ENCODE data around the gene FKBP11. TPM values are rescaled to one million over a fixed set of nuclear protein-coding genes. Genes with fewer than 3 reads are reported as not detected.
"Not testable (repeated sequence)": the region's sequence is repeated elsewhere in the genome, so short reads cannot be mapped to it uniquely, and the experiment has no call there.

Gene FKBP11
- total RNA-seq, 2 experiments from 2014 or later: 82.3 to 85.9 TPM

- Histone ChIP-seq H3K27me3 (ENCODE audit: control insufficient read depth in 1 of 2, insufficient read depth in 2 of 2, low read length in 2 of 2) (peaks cover 10 to 13% of the 10 kb centered on the region in 2 experiments), H3K4me1 (ENCODE audit: insufficient read depth, low read length) (no peaks in the 10 kb centered on the region), H3K9me3 (ENCODE audit: control insufficient read depth in 1 of 2, insufficient read depth in 1 of 2, low read length in 2 of 2) (no peaks in the 10 kb centered on the region), H3K4me3 (ENCODE audit: low read length) (no peak overlapping the region), H3K27ac (ENCODE audit: low read depth in 1 of 2, low read length in 2 of 2) (no peak overlapping the region), H3K36me3 (ENCODE audit: insufficient read depth, low read length) (no peaks in the 10 kb centered on the region)
- intact Hi-C loops (cut with DNase I, micrococcal nuclease): no loop called here
- DNase-seq (no peak), ATAC-seq (ENCODE audit: poor library complexity) (no peak)
- H3K4me1 Mint-ChIP-seq (ENCODE audit: low read depth): no peaks in the 10 kb centered on the region
- TF ChIP-seq CTCF (IDR thresholded peaks at IDR 0.05): no peak
- H3K4me3 Mint-ChIP-seq: no peak overlapping the region
- H3K9me3 Mint-ChIP-seq: no peaks in the 10 kb centered on the region
- no peak overlapping the region for H3K27ac Mint-ChIP-seq
- H3K36me3 Mint-ChIP-seq (ENCODE audit: low read depth): no peaks in the 10 kb centered on the region
- ChIA-PET CTCF (no interaction called here), POLR2A (no interaction called here)
- H3K27me3 Mint-ChIP-seq: peaks cover 12% of the 10 kb centered on the region
These were observed 49.3 kb downstream of the FKBP11 start for GRCh38 chr12:48875944-48876515.

GRCh38 chr12:48873534-48873933, 51.8 kb downstream of the FKBP11 start:
- H3K27me3 ChIP-seq (ENCODE audit: control insufficient read depth in 1 of 2, insufficient read depth in 2 of 2, low read length in 2 of 2); H3K4me1 ChIP-seq (ENCODE audit: insufficient read depth, low read length); intact Hi-C loops (cut with DNase I, micrococcal nuclease); H3K9me3 ChIP-seq (ENCODE audit: control insufficient read depth in 1 of 2, insufficient read depth in 1 of 2, low read length in 2 of 2); H3K9me3 Mint-ChIP-seq; H3K27ac ChIP-seq (ENCODE audit: low read depth in 1 of 2, low read length in 2 of 2); H3K4me1 Mint-ChIP-seq (ENCODE audit: low read depth); H3K4me3 Mint-ChIP-seq; ATAC-seq (ENCODE audit: poor library complexity); H3K36me3 Mint-ChIP-seq (ENCODE audit: low read depth); H3K27ac Mint-ChIP-seq; DNase-seq; H3K4me3 ChIP-seq (ENCODE audit: low read length); H3K27me3 Mint-ChIP-seq; H3K36me3 ChIP-seq (ENCODE audit: insufficient read depth, low read length): not testable (repeated sequence)
- POLR2A ChIA-PET: interaction anchor here (0.9 kb wide), 1 partner anchor 21 kb away, joined by 3 read pairs; the partner anchor contains the start of gene DDX23
- CTCF ChIA-PET: interaction anchor here (1.4 kb wide), 1 partner anchor 17 kb away, joined by 5 read pairs; no protein-coding TSS in a partner anchor

GRCh38 chr12:48873096-48873495, 52.2 kb downstream of the FKBP11 start:
- no peak for TF ChIP-seq CTCF (IDR thresholded peaks at IDR 0.05)
- ChIA-PET CTCF (interaction anchor here (1.4 kb wide), 1 partner anchor 18 kb away, joined by 5 read pairs; no protein-coding TSS in a partner anchor), POLR2A (interaction anchor here (0.9 kb wide), 1 partner anchor 21 kb away, joined by 3 read pairs; the partner anchor contains the start of gene DDX23)
- Histone ChIP-seq H3K4me3 (ENCODE audit: low read length) (no peak overlapping the region), H3K27me3 (ENCODE audit: control insufficient read depth in 1 of 2, insufficient read depth in 2 of 2, low read length in 2 of 2) (no peaks in the 10 kb centered on the region), H3K9me3 (ENCODE audit: control insufficient read depth in 1 of 2, insufficient read depth in 1 of 2, low read length in 2 of 2) (no peaks in the 10 kb centered on the region), H3K4me1 (ENCODE audit: insufficient read depth, low read length) (no peaks in the 10 kb centered on the region), H3K36me3 (ENCODE audit: insufficient read depth, low read length) (no peaks in the 10 kb centered on the region), H3K27ac (ENCODE audit: low read depth in 1 of 2, low read length in 2 of 2) (no peak overlapping the region)
- Mint-ChIP-seq H3K4me3 (no peak overlapping the region), H3K27me3 (no peaks in the 10 kb centered on the region), H3K36me3 (ENCODE audit: low read depth) (no peaks in the 10 kb centered on the region), H3K4me1 (ENCODE audit: low read depth) (no peaks in the 10 kb centered on the region), H3K9me3 (no peaks in the 10 kb centered on the region), H3K27ac (no peak overlapping the region)
- DNase-seq (no peak), ATAC-seq (ENCODE audit: poor library complexity) (no peak)
- intact Hi-C loops (cut with DNase I, micrococcal nuclease): no loop called here

Other genes with a start within 250 kb of the FKBP11 start
- gene KANSL2, start 243.3 kb downstream of the FKBP11 start, total RNA-seq: 100 to 1,000 TPM; 142 to 144 TPM
- 100 to 1,000 TPM; 150 TPM for gene CCNT1, start 208.8 kb downstream of the FKBP11 start, total RNA-seq
- not detected for gene ADCY6, start 136.4 kb downstream of the FKBP11 start, total RNA-seq
- gene CACNB3, start 107.0 kb downstream of the FKBP11 start, total RNA-seq: 1 to 10 TPM; 3.9 to 5.7 TPM
- gene DDX23, start 73.3 kb downstream of the FKBP11 start, total RNA-seq: 10 to 100 TPM; 69.4 to 76.5 TPM
- gene RND1, start 59.6 kb downstream of the FKBP11 start, total RNA-seq: 1 to 10 TPM; 4.8 to 5.7 TPM
- 10 to 100 TPM; 32.0 to 34.6 TPM for gene ARF3, start 32.0 kb upstream of the FKBP11 start, total RNA-seq
- 10 to 100 TPM; 10.8 TPM for gene WNT10B, start 46.2 kb upstream of the FKBP11 start, total RNA-seq
- 1 to 10 TPM; 1.8 to 2.7 TPM for gene WNT1, start 52.8 kb upstream of the FKBP11 start, total RNA-seq
- under 1 TPM; 0.30 to 0.47 TPM for gene DDN, start 73.9 kb upstream of the FKBP11 start, total RNA-seq
- 10 to 100 TPM; 34.6 to 38.2 TPM for gene PRKAG1, start 93.3 kb upstream of the FKBP11 start, total RNA-seq
- gene KMT2D, start 135.3 kb upstream of the FKBP11 start, total RNA-seq: 100 to 1,000 TPM; 107 to 110 TPM
- 1 to 10 TPM; 5.1 to 6.0 TPM for gene RHEBL1, start 144.5 kb upstream of the FKBP11 start, total RNA-seq
- gene DHH, start 169.3 kb upstream of the FKBP11 start, total RNA-seq: 1 to 10 TPM in 1 of 2 experiments, under 1 TPM in 1; 0.71 to 1.1 TPM
- gene LMBR1L, start 185.4 kb upstream of the FKBP11 start, total RNA-seq: 100 to 1,000 TPM; 401 to 418 TPM
- gene TUBA1B, start 205.9 kb upstream of the FKBP11 start, total RNA-seq: 100 to 1,000 TPM; 116 to 120 TPM

Data from CD4-positive, alpha-beta T cell (primary cell).